ENCODE data around the gene BCL11B.

The BCL11B gene

GRCh38 chr14:99119554-99120525 is 152.2 kb downstream of the BCL11B start:
- DNase-seq (ENCODE audit: low read depth, low spot score): no peak

Data from astrocyte of the hippocampus (primary cell).